ENCODE data around the gene SWSAP1. TPM values are rescaled to one million over a fixed set of nuclear protein-coding genes. Genes with fewer than 3 reads are reported as not detected.

Gene SWSAP1
- total and polyA plus RNA-seq, 2 donors (not counting 1 experiment from before 2014, with no cell fraction given) = 0.50 to 1.2 TPM

DNA sequence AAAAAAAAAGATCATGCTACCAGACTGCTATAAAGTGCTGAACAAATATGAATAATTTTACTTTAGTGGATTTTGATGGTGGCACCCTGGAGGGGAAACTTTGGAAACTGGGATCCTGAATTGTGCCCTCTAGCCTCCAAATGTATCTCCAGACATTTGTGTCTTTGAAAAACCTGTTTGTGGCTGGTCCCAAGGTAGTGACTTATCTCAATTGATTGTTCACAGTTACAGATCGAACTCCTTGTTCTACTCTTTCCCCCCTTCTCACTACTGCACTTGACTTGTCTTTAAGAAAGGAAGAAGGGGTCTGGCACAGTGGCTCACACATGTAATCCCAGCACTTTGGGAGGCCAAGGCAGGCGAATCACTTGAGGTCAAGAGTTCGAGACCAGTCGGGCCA lies 34.1 kb downstream of the SWSAP1 start:
- no peaks in the 10 kb centered on the region for H3K27me3 ChIP-seq (ENCODE audit: control insufficient read depth, insufficient read depth, low read length)

DNA sequence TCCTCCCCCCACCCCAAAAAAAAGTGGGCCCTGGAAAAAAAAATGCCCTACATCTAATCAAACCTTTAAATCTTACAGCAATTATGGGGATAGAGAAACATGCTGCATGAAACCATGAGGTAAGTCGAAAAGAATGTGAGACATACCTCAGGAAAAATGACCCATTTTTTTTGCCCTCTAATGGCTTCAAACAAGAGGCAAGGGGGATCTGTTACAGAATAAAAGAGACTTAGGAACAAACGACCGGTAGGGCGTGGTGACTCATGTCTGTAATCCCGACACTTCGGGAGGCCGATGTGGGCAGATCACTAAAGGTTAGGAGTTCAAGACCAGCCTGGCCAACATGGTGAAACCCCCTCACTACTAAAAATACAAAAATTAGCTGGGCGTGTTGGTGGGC lies 36.2 kb downstream of the SWSAP1 start:
- no peaks in the 10 kb centered on the region for H3K36me3 ChIP-seq (ENCODE audit: control insufficient read depth, insufficient read depth, low read length)
- DNase-seq (ENCODE audit: low read depth in 2 of 2) = peak in 1 of 2 donors; percentile 52
- H3K79me2 ChIP-seq (ENCODE audit: control insufficient read depth, insufficient read depth, low read length) = no peaks in the 10 kb centered on the region

More for the DNA sequence above, 34.1 kb downstream of the SWSAP1 start:
- H3K4me1 ChIP-seq (ENCODE audit: control insufficient read depth, extremely low read depth, insufficient read depth, low read length) = no peaks in the 10 kb centered on the region
- H3K36me3 ChIP-seq (ENCODE audit: control insufficient read depth, insufficient read depth, low read length) = no peaks in the 10 kb centered on the region
- H3K4me2 ChIP-seq (ENCODE audit: extremely low read depth, insufficient read depth, low read length) = no peak overlapping the region
- no peak overlapping the region for H3K27ac ChIP-seq (ENCODE audit: insufficient read depth, low read length)
- no peak for DNase-seq (ENCODE audit: low read depth in 2 of 2)
- no peak overlapping the region for H3K4me3 ChIP-seq (replicated peaks in 1 of 4; ENCODE audit: control extremely low read depth in 1 of 4, insufficient read depth in 1 of 4, low read depth in 3 of 4, low read length in 4 of 4)
- H3K9ac ChIP-seq (ENCODE audit: insufficient read depth, low read length) = no peak overlapping the region
- H3K79me2 ChIP-seq (ENCODE audit: control insufficient read depth, insufficient read depth, low read length) = no peaks in the 10 kb centered on the region
- H3K9me3 ChIP-seq (ENCODE audit: control insufficient read depth, insufficient read depth, low read depth, low read length) = no peaks in the 10 kb centered on the region
- H2AFZ ChIP-seq (ENCODE audit: low read length) = no peak overlapping the region
- H4K20me1 ChIP-seq (ENCODE audit: control insufficient read depth, extremely low read depth, insufficient read depth, low read length) = no peaks in the 10 kb centered on the region
- TF ChIP-seq EZH2 (IDR thresholded peaks at IDR 0.05; ENCODE audit: low read length, missing control alignments) (no peak), CTCF (conservative IDR thresholded peaks at IDR 0.05 in 1 of 2, IDR thresholded peaks at IDR 0.05 in 1 of 2; ENCODE audit: low read depth in 1 of 2, low read length in 2 of 2) (no peak)

DNA sequence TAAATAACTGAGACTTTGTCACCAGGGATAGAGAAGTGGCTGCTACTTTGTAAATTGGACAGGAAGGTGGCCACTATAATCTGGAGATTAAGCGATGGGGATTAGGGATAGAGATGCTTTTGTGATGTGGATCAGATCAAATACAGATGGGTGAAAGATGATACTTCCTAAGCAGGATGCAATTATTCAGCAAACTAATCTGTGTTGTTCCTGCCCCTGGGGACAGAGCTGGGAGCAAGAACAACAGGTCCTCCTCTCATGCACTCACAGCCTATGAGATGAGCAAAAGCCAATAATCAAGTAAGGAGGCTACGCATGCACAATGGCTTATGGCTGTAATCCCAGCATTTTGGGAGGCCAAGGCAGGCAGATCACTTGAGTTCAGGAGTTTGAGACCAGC lies 40.1 kb downstream of the SWSAP1 start:
- Histone ChIP-seq H3K4me3 (replicated peaks in 1 of 4; ENCODE audit: control extremely low read depth in 1 of 4, insufficient read depth in 1 of 4, low read depth in 3 of 4, low read length in 4 of 4) (no peak overlapping the region), H3K36me3 (ENCODE audit: control insufficient read depth, insufficient read depth, low read length) (no peaks in the 10 kb centered on the region), H3K9me3 (ENCODE audit: control insufficient read depth, insufficient read depth, low read depth, low read length) (no peaks in the 10 kb centered on the region), H3K27ac (ENCODE audit: insufficient read depth, low read length) (no peak overlapping the region), H3K27me3 (ENCODE audit: control insufficient read depth, insufficient read depth, low read length) (no peaks in the 10 kb centered on the region), H3K79me2 (ENCODE audit: control insufficient read depth, insufficient read depth, low read length) (no peaks in the 10 kb centered on the region), H2AFZ (ENCODE audit: low read length) (no peak overlapping the region), H3K4me1 (ENCODE audit: control insufficient read depth, extremely low read depth, insufficient read depth, low read length) (no peaks in the 10 kb centered on the region), H4K20me1 (ENCODE audit: control insufficient read depth, extremely low read depth, insufficient read depth, low read length) (no peaks in the 10 kb centered on the region), H3K9ac (ENCODE audit: insufficient read depth, low read length) (no peak overlapping the region), H3K4me2 (ENCODE audit: extremely low read depth, insufficient read depth, low read length) (no peak overlapping the region)
- DNase-seq (ENCODE audit: low read depth in 2 of 2) = no peak
- TF ChIP-seq EZH2 (IDR thresholded peaks at IDR 0.05; ENCODE audit: low read length, missing control alignments) (no peak), CTCF (conservative IDR thresholded peaks at IDR 0.05 in 1 of 2, IDR thresholded peaks at IDR 0.05 in 1 of 2; ENCODE audit: low read depth in 1 of 2, low read length in 2 of 2) (no peak)

More for the DNA sequence above, 36.2 kb downstream of the SWSAP1 start:
- no peaks in the 10 kb centered on the region for H3K4me1 ChIP-seq (ENCODE audit: control insufficient read depth, extremely low read depth, insufficient read depth, low read length)
- H3K9me3 ChIP-seq (ENCODE audit: control insufficient read depth, insufficient read depth, low read depth, low read length) = no peaks in the 10 kb centered on the region
- H3K4me3 ChIP-seq (replicated peaks in 1 of 4; ENCODE audit: control extremely low read depth in 1 of 4, insufficient read depth in 1 of 4, low read depth in 3 of 4, low read length in 4 of 4) = no peak overlapping the region
- no peak for TF ChIP-seq CTCF (conservative IDR thresholded peaks at IDR 0.05 in 1 of 2, IDR thresholded peaks at IDR 0.05 in 1 of 2; ENCODE audit: low read depth in 1 of 2, low read length in 2 of 2)
- no peak for TF ChIP-seq EZH2 (IDR thresholded peaks at IDR 0.05; ENCODE audit: low read length, missing control alignments)
- no peak overlapping the region for H3K9ac ChIP-seq (ENCODE audit: insufficient read depth, low read length)
- no peak overlapping the region for H3K27ac ChIP-seq (ENCODE audit: insufficient read depth, low read length)
- no peak overlapping the region for H2AFZ ChIP-seq (ENCODE audit: low read length)
- no peaks in the 10 kb centered on the region for H4K20me1 ChIP-seq (ENCODE audit: control insufficient read depth, extremely low read depth, insufficient read depth, low read length)
- H3K4me2 ChIP-seq (ENCODE audit: extremely low read depth, insufficient read depth, low read length) = no peak overlapping the region
- H3K27me3 ChIP-seq (ENCODE audit: control insufficient read depth, insufficient read depth, low read length) = no peaks in the 10 kb centered on the region

All from fibroblast of lung (primary cell).